ENCODE data around the gene RNASE9.
A peak's percentile ranks its signal among the peaks of the same experiment; 100 is the strongest.

RNASE9 gene

DNA sequence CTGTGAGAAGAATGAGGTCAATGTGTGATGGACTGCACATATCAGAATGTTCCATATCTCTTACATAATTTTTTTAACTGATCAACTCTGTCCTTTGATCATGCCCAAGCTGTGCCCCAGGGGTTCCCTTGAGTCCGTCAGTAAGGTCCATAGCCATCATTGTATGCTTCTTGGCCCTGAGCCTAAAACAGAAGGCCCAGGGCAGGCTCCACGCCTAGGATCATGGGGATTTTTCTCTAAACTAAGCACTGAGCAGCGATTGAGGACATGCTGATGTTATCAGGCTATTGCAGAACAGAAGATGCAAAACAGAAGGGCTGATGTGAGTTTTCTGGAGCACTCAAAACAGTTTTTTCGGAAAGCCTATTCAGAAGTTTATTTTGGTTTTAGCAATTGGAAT is 20.9 kb downstream of the RNASE9 start:
- Histone ChIP-seq H3K4me1 (ENCODE audit: insufficient read depth, insufficient read length) (no peaks in the 10 kb centered on the region), H3K4me3 (ENCODE audit: insufficient read length, low read depth) (no peak overlapping the region), H3K9me3 (ENCODE audit: insufficient read depth, low read length) (no peaks in the 10 kb centered on the region), H3K9ac (ENCODE audit: insufficient read length, low read depth) (no peak overlapping the region), H3K36me3 (ENCODE audit: insufficient read depth, insufficient read length, low read length) (no peaks in the 10 kb centered on the region), H3K27me3 (ENCODE audit: insufficient read depth, insufficient read length) (no peaks in the 10 kb centered on the region)
- DNase-seq (ENCODE audit: low read depth, low spot score): no peak
- TF ChIP-seq SUZ12 (IDR thresholded peaks at IDR 0.05; ENCODE audit: extremely low read depth, insufficient read depth, insufficient read length) (no peak), YY1 (IDR thresholded peaks at IDR 0.05; ENCODE audit: insufficient read depth, insufficient read length) (no peak), ZNF274 (IDR thresholded peaks at IDR 0.05; ENCODE audit: low read depth, low read length) (no peak)

DNA sequence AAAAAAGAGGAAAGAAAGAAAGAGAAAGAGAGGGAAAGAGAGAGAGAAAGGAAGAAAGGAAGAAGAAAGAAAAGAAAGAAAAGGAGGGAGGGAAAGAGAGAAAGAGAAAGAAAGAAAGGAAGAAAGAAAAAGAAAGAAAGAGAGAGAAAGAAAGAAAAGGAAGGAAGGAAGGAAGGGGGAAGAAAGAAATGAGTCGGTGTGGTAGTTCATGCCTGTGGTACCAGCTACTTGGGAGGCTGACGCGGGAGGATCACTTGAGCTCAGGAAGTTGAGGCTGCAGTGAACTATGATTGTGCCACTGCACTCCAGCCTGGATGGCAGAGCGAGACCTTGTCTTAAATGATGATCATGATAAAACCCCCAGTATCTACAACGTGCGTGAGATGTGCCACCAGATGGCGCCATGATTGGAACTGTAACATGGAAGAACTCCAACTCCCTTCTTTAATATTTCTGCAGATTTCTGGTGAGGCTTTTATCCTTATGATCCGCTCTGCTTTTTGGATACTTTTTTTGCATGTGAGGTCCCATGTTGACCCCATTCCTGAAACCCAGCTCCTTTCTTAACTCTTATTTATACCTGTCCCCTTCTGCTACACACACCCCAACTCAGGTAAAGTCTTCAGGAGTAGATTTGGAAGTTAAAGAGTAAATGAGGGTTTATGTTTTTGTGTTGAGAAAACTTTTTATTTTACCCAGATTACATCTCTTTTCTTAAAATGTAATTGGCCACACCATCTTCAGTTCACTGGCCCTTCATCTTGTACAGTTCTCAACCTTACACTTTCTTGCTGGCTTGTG is 29.9 kb downstream of the RNASE9 start:
- no peaks in the 10 kb centered on the region for H3K9me3 ChIP-seq (ENCODE audit: insufficient read depth, low read length)
- no peaks in the 10 kb centered on the region for H3K36me3 ChIP-seq (ENCODE audit: insufficient read depth, insufficient read length, low read length)
- no peaks in the 10 kb centered on the region for H3K27me3 ChIP-seq (ENCODE audit: insufficient read depth, insufficient read length)
- no peak overlapping the region for H3K9ac ChIP-seq (ENCODE audit: insufficient read length, low read depth)
- H3K4me3 ChIP-seq (ENCODE audit: insufficient read length, low read depth): no peak overlapping the region
- H3K4me1 ChIP-seq (ENCODE audit: insufficient read depth, insufficient read length): no peaks in the 10 kb centered on the region
- peak; percentile 72 for DNase-seq (ENCODE audit: low read depth, low spot score)
- no peak for TF ChIP-seq YY1 (IDR thresholded peaks at IDR 0.05; ENCODE audit: insufficient read depth, insufficient read length)
- TF ChIP-seq ZNF274 (IDR thresholded peaks at IDR 0.05; ENCODE audit: low read depth, low read length): no peak

DNA sequence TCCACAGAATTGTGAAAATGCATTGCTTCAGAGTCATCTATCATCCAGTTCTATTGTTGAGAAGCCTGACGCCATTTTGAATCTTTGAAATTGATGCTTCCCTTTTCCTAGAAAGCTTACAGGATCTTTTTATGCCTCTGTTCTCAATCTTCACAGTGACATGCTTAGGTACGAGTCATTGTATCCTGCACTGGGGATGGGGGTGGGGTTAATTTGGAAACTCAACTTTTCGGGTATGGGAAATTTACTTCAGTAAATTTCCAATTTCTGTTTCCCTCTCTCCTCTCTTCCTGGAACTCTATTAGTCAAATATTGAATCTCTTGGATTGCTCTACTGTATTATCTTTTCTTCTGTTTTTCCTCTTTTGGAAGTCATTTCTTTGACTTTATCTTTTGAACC is 31.0 kb downstream of the RNASE9 start:
- no peak for DNase-seq (ENCODE audit: low read depth, low spot score)
- no peaks in the 10 kb centered on the region for H3K27me3 ChIP-seq (ENCODE audit: insufficient read depth, insufficient read length)
- no peaks in the 10 kb centered on the region for H3K36me3 ChIP-seq (ENCODE audit: insufficient read depth, insufficient read length, low read length)
- TF ChIP-seq SUZ12 (IDR thresholded peaks at IDR 0.05; ENCODE audit: extremely low read depth, insufficient read depth, insufficient read length) (no peak), YY1 (IDR thresholded peaks at IDR 0.05; ENCODE audit: insufficient read depth, insufficient read length) (no peak), ZNF274 (IDR thresholded peaks at IDR 0.05; ENCODE audit: low read depth, low read length) (no peak)
- no peak overlapping the region for H3K9ac ChIP-seq (ENCODE audit: insufficient read length, low read depth)
- H3K4me3 ChIP-seq (ENCODE audit: insufficient read length, low read depth): no peak overlapping the region
- no peaks in the 10 kb centered on the region for H3K9me3 ChIP-seq (ENCODE audit: insufficient read depth, low read length)
- no peaks in the 10 kb centered on the region for H3K4me1 ChIP-seq (ENCODE audit: insufficient read depth, insufficient read length)

DNA sequence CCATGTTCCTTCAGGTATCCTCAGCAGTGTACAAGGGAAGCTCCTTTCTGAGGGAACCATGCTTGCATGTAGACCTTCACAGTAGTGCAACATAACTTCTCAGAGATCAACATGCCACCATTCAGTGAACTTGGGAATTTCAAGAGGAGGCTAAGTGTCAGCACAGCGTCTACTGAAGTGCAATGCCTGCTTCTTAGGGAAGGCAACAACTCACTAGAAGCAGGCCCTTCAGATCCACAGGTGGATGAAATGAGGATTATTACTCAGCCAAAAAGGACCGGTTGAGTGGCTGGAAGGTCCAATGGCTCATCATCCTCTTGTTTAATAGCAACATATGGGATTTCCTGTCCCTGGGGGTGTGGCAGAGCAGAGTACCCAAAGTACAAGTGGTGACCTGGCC is 36.8 kb downstream of the RNASE9 start:
- Histone ChIP-seq H3K27me3 (ENCODE audit: insufficient read depth, insufficient read length) (no peaks in the 10 kb centered on the region), H3K4me3 (ENCODE audit: insufficient read length, low read depth) (no peak overlapping the region), H3K9me3 (ENCODE audit: insufficient read depth, low read length) (peaks cover 9% of the 10 kb centered on the region; the same call in 1 of the 2 replicates), H3K36me3 (ENCODE audit: insufficient read depth, insufficient read length, low read length) (no peaks in the 10 kb centered on the region), H3K9ac (ENCODE audit: insufficient read length, low read depth) (no peak overlapping the region), H3K4me1 (ENCODE audit: insufficient read depth, insufficient read length) (no peaks in the 10 kb centered on the region)
- no peak for DNase-seq (ENCODE audit: low read depth, low spot score)
- TF ChIP-seq SUZ12 (IDR thresholded peaks at IDR 0.05; ENCODE audit: extremely low read depth, insufficient read depth, insufficient read length) (no peak), ZNF274 (IDR thresholded peaks at IDR 0.05; ENCODE audit: low read depth, low read length) (no peak), YY1 (IDR thresholded peaks at IDR 0.05; ENCODE audit: insufficient read depth, insufficient read length) (no peak)

DNA sequence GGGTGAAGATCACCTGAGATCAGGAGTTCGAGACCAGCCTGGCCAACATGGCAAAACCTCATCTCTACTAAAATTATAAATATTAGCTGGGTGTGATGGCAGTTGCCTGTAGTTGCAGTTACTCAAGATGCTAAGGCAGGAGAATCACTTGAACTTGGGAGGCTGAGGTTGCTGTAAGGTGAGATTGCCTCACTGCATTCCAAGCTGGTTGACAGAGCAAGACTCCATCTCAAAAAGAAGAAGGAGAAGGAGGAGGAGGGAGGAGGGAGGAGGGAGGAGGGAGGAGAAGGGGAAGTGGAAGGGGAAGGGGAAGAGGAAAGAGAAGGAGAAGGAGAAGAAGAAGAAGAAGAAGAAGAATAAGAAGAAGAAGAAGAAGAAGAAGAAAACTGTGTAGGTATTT is 38.5 kb downstream of the RNASE9 start:
- Histone ChIP-seq H3K9me3 (ENCODE audit: insufficient read depth, low read length) (peaks cover 9% of the 10 kb centered on the region; the same call in 1 of the 2 replicates), H3K27me3 (ENCODE audit: insufficient read depth, insufficient read length) (no peaks in the 10 kb centered on the region), H3K9ac (ENCODE audit: insufficient read length, low read depth) (no peak overlapping the region), H3K4me3 (ENCODE audit: insufficient read length, low read depth) (no peak overlapping the region), H3K36me3 (ENCODE audit: insufficient read depth, insufficient read length, low read length) (no peaks in the 10 kb centered on the region), H3K4me1 (ENCODE audit: insufficient read depth, insufficient read length) (no peaks in the 10 kb centered on the region)
- TF ChIP-seq YY1 (IDR thresholded peaks at IDR 0.05; ENCODE audit: insufficient read depth, insufficient read length) (no peak), ZNF274 (IDR thresholded peaks at IDR 0.05; ENCODE audit: low read depth, low read length) (no peak), SUZ12 (IDR thresholded peaks at IDR 0.05; ENCODE audit: extremely low read depth, insufficient read depth, insufficient read length) (no peak)
- no peak for DNase-seq (ENCODE audit: low read depth, low spot score)

DNA sequence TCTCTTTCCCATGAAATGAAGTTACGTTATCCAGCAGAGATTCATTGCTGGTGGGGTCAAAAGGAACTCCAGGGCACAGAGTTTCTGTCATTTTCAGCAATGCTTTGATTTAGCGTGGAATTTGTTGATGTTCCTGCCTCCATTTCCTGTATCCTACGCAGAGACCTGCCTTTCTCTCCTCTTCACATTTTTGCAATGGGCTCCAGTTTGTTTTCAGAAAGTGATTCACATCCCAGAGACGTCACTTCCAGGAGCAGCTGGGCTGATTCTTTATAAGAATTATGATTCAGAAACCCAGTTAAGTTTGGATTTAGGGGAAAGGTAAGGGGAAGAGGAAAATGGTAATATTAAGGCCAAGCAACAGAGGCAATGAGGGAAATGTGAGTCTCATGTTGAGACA is 43.9 kb downstream of the RNASE9 start:
- H3K4me3 ChIP-seq (ENCODE audit: insufficient read length, low read depth): no peak overlapping the region
- no peak for DNase-seq (ENCODE audit: low read depth, low spot score)
- no peaks in the 10 kb centered on the region for H3K4me1 ChIP-seq (ENCODE audit: insufficient read depth, insufficient read length)
- H3K36me3 ChIP-seq (ENCODE audit: insufficient read depth, insufficient read length, low read length): no peaks in the 10 kb centered on the region
- H3K27me3 ChIP-seq (ENCODE audit: insufficient read depth, insufficient read length): no peaks in the 10 kb centered on the region
- TF ChIP-seq ZNF274 (IDR thresholded peaks at IDR 0.05; ENCODE audit: low read depth, low read length) (no peak), YY1 (IDR thresholded peaks at IDR 0.05; ENCODE audit: insufficient read depth, insufficient read length) (no peak), SUZ12 (IDR thresholded peaks at IDR 0.05; ENCODE audit: extremely low read depth, insufficient read depth, insufficient read length) (no peak)
- no peak overlapping the region for H3K9ac ChIP-seq (ENCODE audit: insufficient read length, low read depth)
- H3K9me3 ChIP-seq (ENCODE audit: insufficient read depth, low read length): peaks cover 9% of the 10 kb centered on the region; the same call in 1 of the 2 replicates

DNA sequence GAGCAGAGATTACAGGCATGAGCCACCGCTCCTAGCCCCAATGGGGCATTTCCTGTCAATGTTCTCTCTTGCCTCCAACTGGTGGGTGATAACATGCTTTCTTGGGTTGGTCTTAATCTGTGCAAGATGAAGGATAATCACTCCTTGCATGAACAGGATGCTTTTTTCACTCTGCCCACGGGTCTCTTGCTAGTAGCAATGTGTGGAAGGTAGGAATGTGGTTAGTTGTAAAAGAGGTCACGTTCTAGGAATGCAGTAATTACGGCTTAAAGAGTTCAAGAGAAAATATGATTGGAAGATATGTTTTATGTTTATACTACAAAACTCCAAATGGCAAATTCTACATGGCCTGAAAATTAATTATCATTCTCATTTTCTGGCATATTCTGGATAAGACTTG is 45.0 kb downstream of the RNASE9 start:
- no peak for TF ChIP-seq ZNF274 (IDR thresholded peaks at IDR 0.05; ENCODE audit: low read depth, low read length)
- no peaks in the 10 kb centered on the region for H3K4me1 ChIP-seq (ENCODE audit: insufficient read depth, insufficient read length)
- H3K36me3 ChIP-seq (ENCODE audit: insufficient read depth, insufficient read length, low read length): no peaks in the 10 kb centered on the region
- H3K9ac ChIP-seq (ENCODE audit: insufficient read length, low read depth): no peak overlapping the region
- no peaks in the 10 kb centered on the region for H3K27me3 ChIP-seq (ENCODE audit: insufficient read depth, insufficient read length)
- H3K9me3 ChIP-seq (ENCODE audit: insufficient read depth, low read length): peaks cover 9% of the 10 kb centered on the region; the same call in 1 of the 2 replicates
- DNase-seq (ENCODE audit: low read depth, low spot score): no peak
- no peak overlapping the region for H3K4me3 ChIP-seq (ENCODE audit: insufficient read length, low read depth)
